Measurements from ENCODE around the gene ENOX1. TPM values are rescaled to one million over a fixed set of nuclear protein-coding genes. Genes with fewer than 3 reads are reported as not detected.

ENOX1 gene
- polyA plus RNA-seq, 2 of the 4 experiments (the other 2 are of a cell fraction) = 0.28 to 0.41 TPM

- TF ChIP-seq E2F6 (IDR thresholded peaks at IDR 0.05; ENCODE audit: borderline replicate concordance, low read depth) (no peak), NR3C1 (IDR thresholded peaks at IDR 0.05) (no peak), KDM5A (IDR thresholded peaks at IDR 0.05) (no peak), MAFK (IDR thresholded peaks at IDR 0.05; ENCODE audit: partially characterized antibody) (no peak), ATOH8 (CRISPR knock-in tag; IDR thresholded peaks at IDR 0.05; ENCODE audit: low read depth) (no peak), CHD2 (IDR thresholded peaks at IDR 0.05; ENCODE audit: low read length, partially characterized antibody) (no peak), TFCP2L1 (CRISPR knock-in tag; IDR thresholded peaks at IDR 0.05) (no peak), JUN (IDR thresholded peaks at IDR 0.05) (no peak)
- ATAC-seq (no peak), DNase-seq (ENCODE audit: low read depth in 1 of 2, low spot score in 1 of 2) (no peak), FAIRE-seq (no peak)
- Histone ChIP-seq H3K4me2 (no peak overlapping the region), H3K9me3 (no peaks in the 10 kb centered on the region), H3K4me3 (no peak overlapping the region), H3K27ac (no peak overlapping the region), H3K4me1 (no peaks in the 10 kb centered on the region)
- ChIA-PET POLR2A (no interaction called here), CTCF (no interaction called here)
- WGBS (ENCODE audit: missing lambda C conversion rate) = 17% methylated on average over 2 of the region's 2 CpGs
Measured at GRCh38 chr13:43227721-43228120, 559.1 kb downstream of the ENOX1 start.

GRCh38 chr13:43223216-43223615 is 563.6 kb downstream of the ENOX1 start:
- ATAC-seq (no peak), DNase-seq (ENCODE audit: low read depth in 1 of 2, low spot score in 1 of 2) (no peak), FAIRE-seq (no peak)
- WGBS (ENCODE audit: missing lambda C conversion rate) = 23% methylated on average over 5 of the region's 5 CpGs
- Histone ChIP-seq H3K9me3 (no peaks in the 10 kb centered on the region), H3K4me3 (no peak overlapping the region), H3K4me2 (no peak overlapping the region), H3K4me1 (no peaks in the 10 kb centered on the region), H3K27ac (no peak overlapping the region)
- CTCF ChIA-PET = no interaction called here
- TF ChIP-seq EHF (CRISPR knock-in tag; IDR thresholded peaks at IDR 0.05) = no peak
- no peak for TF ChIP-seq SMC3 (IDR thresholded peaks at IDR 0.05)
- TF ChIP-seq RFX5 (IDR thresholded peaks at IDR 0.05) = no peak
- no peak for TF ChIP-seq BHLHE40 (IDR thresholded peaks at IDR 0.05; ENCODE audit: low read depth, low read length)
- no peak for TF ChIP-seq MAFK (IDR thresholded peaks at IDR 0.05; ENCODE audit: partially characterized antibody)
- TF ChIP-seq CTCF (IDR thresholded peaks at IDR 0.05) = no peak
- TF ChIP-seq POLR2AphosphoS2 (conservative IDR thresholded peaks at IDR 0.05; ENCODE audit: low read length) = no peak
- TF ChIP-seq KDM5A (IDR thresholded peaks at IDR 0.05) = no peak
- no peak for TF ChIP-seq ZNF302 (CRISPR knock-in tag; IDR thresholded peaks at IDR 0.05)
- TF ChIP-seq USF2 (IDR thresholded peaks at IDR 0.05) = no peak
- TF ChIP-seq MYC (IDR thresholded peaks at IDR 0.05; ENCODE audit: borderline replicate concordance, low read length) = no peak
- no peak for TF ChIP-seq RCOR1 (IDR thresholded peaks at IDR 0.05; ENCODE audit: low read depth, low read length)
- no peak for TF ChIP-seq KDM1A (IDR thresholded peaks at IDR 0.05; ENCODE audit: low read depth)
- TF ChIP-seq NPAS2 (CRISPR knock-in tag; IDR thresholded peaks at IDR 0.05; ENCODE audit: borderline replicate concordance) = no peak
- no peak for TF ChIP-seq EP300 (IDR thresholded peaks at IDR 0.05)
- no peak for TF ChIP-seq JUNB (IDR thresholded peaks at IDR 0.05)
- no peak for TF ChIP-seq GATA3 (IDR thresholded peaks at IDR 0.05; ENCODE audit: borderline replicate concordance)
- no peak for TF ChIP-seq BCL3 (IDR thresholded peaks at IDR 0.05)
- POLR2A ChIA-PET = no interaction called here
